GM19238 (cell line): ENCODE data around the gene FITM1.

Experiments
- DNase-seq: peaks from one replicate; pipeline ENCODE4 v3.0.0; 2011; ENCODE audit warnings: low spot score; ENCODE audit not compliant: insufficient read length

FITM1 gene

DNA sequence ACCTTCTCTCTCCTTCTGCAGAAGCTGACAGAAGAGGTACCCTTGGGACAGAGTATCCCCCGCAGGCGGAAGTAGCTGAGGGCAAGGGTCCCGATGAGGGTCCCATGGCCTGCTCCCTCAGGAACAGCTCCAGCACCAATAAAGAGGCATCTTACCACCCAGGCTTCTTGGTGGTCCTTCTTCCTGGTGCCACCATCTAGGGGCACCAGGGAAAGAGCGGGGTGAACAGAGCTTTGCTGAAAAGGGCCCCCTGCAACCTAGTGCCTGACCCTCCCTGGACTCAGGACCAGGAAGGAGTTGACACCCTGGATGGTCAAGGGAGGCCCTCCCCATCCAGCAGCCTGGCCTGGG is 30.0 kb downstream of the FITM1 start:
- no peak for DNase-seq

DNA sequence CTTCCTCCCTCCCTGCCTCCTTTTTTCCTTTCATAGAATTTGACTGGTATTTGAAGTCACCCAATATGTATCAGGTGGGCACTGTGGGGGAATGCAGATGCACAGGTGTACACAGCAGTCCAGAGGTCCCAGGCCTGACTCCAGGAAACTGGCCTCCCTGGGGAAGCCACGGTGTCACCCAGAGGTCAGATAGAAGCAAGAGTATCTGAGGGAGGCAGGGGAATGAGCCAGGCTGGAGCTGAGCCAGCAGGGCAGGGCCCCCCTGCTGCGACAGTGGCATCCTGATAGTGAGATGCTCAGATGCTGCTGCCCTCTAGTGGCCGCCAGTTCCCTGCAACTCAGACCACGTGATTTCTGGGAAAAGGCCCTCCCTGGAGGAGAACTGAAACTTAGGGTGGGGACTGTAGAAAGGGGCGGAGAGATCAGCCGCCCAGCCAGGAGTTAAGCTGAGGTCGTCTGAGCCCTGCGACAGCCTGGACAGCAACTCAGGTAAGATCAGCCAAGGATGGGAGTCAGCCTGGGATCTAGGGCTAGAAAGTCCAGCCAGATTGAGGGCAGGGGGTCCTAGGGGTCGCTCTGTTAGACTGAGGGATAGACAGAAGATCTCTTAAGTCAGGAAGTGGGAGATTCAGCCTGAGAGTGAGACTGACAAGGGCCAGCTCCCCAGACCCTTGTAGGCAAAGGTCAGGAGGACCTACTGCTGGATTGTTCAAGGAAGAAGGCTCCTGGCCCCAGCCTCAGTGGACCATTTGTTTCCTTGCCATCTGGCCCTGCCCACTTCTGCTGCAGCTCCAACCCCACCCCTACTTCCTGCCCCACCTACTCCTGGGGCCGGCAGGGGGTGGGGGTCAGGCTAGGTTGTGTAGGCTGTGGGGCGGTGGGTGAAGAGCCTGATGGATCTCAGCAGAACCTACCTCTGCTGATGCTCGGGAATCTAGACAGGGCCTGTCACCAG is 30.7 kb downstream of the FITM1 start, which contains the start of gene IRF9:
Gene IRF9 (plus strand): TSS at position 416 of the 955 bp plus-strand sequence. CDS start 880 bp downstream, outside the sequence.
- DNase-seq: peak; percentile 93

DNA sequence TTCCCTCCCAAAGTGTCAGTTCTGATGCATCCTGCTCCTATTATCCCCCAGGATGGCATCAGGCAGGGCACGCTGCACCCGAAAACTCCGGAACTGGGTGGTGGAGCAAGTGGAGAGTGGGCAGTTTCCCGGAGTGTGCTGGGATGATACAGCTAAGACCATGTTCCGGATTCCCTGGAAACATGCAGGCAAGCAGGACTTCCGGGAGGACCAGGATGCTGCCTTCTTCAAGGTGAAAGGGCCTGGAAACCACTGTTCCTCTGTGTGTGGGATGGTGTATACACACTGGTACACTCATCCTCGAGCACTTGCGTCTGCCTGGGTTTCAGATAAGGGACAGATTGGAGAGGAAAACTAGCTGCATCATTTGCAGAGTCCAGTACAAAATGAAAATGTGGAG is 31.6 kb downstream of the FITM1 start:
- DNase-seq: no peak

DNA sequence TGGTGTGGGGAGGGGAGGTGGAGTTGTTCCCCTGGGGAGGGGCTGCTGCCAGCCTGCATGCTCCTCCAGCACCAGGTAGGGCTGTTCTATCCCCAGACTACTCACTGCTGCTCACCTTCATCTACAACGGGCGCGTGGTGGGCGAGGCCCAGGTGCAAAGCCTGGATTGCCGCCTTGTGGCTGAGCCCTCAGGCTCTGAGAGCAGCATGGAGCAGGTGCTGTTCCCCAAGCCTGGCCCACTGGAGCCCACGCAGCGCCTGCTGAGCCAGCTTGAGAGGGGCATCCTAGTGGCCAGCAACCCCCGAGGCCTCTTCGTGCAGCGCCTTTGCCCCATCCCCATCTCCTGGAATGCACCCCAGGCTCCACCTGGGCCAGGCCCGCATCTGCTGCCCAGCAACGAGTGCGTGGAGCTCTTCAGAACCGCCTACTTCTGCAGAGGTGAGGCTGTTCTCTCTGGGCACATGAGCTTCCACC is 34.1 kb downstream of the FITM1 start:
- DNase-seq: no peak

DNA sequence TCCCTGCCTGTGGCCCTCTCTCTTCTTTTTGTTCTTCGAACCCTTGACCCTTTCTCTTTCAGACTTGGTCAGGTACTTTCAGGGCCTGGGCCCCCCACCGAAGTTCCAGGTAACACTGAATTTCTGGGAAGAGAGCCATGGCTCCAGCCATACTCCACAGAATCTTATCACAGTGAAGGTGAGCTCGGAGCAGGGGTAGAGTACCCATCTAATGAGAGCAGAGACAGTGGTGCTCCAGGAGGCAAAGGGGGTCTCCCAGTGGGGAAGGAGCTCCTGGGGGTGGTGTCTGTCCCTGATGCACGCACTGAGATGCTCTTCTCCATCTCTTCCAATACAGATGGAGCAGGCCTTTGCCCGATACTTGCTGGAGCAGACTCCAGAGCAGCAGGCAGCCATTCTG is 35.3 kb downstream of the FITM1 start:
- no peak for DNase-seq

DNA sequence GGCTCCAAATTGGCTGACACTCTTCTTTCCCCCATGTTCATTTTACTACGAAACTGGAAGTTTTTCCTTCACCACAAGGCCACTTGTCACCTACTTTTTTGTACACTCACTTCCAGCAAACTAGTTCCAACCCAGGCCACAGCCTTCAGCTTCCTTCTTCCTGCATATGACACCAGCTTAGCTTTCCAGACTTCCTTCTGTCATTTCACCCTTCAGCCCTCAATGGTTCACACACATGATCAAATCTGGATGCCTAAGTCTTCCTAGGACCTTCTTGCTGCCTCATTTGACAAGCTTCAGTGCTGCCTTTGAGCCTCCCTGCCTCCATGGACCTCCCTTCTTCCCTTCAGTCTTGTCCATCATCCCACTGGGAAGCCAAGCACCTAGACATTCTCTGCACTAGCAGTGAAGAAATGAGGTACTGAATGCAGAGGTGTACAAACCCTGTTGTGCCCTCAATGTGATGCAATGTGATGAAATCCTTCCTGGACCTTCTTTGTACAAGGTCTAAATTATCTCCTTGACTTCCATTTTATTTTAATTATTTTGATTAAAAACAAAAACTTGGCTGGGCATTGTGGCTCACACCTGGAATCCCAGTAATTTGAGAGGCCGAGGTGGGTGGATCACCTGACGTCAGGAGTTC is 37.1 kb downstream of the FITM1 start:
- no peak for DNase-seq

DNA sequence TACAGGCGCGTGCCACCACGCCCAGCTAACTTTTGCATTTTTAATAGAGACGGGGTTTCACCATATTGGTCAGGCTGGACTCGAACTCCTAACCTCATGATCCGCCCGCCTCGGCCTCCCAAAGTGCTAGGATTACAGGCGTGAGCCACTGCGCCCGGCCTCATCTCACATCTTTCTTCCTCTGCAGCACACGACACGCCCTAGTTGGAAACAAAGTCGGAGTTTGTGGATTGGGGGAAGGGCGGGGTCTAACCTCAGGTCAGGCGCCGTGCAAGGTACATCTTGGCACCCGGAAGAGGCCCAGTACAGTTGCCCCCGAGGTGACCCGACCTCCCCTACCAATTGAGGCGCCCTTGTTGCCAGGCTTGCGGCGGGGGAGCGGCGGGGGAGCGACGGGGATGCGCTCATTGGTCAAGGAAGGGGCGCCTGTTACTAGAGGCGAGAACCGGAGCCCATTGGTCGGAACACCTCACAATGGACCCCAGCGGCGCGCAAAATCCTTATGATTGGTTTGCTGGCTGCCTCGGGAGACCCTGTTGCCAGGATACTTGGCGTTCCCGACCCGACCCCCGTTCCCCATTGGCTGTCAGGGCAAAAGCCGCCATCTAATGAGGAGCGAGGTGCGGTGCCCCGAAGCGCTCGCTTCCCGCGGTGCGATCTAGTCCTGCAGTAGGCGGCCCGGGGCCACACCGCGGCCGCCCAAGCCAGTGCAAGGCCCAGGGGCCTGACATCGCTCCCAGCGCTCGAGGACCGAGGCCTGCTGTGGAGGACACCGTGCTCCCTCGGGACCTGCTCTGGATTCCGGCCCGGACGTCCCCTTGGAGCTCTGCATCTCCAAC is 41.2 kb downstream of the FITM1 start, which contains the start of gene REC8:
Gene REC8 (plus strand): TSS at position 659 of the 839 bp plus-strand sequence. CDS start 473 bp downstream, outside the sequence.
- peak; percentile 93 for DNase-seq

DNA sequence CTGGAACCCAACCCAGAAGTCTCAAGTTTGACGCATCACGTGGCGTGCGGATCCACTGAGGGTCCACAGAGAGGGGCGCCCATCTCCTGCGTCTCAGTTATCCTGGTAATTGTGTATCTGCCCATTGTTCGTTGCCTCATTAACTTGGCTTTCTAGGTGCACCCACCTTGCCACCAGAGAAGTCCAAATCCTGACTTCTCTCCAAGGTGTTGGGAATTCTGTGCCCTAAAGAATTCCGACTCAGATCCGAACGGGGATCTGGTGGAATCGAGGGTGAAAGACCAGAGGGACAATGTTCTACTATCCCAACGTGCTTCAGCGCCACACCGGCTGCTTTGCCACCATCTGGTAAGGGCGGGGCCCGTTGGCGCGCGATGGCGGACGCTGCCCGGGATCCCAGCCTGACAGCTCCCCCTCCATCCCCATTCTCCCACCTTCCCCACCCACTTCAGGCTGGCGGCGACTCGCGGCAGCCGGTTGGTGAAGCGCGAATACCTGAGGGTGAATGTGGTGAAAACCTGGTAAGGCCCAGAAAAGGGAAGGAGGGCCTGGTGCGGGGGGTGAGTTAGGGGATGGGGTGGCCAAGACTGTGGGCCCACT is 41.9 kb downstream of the FITM1 start:
- no peak for DNase-seq

DNA sequence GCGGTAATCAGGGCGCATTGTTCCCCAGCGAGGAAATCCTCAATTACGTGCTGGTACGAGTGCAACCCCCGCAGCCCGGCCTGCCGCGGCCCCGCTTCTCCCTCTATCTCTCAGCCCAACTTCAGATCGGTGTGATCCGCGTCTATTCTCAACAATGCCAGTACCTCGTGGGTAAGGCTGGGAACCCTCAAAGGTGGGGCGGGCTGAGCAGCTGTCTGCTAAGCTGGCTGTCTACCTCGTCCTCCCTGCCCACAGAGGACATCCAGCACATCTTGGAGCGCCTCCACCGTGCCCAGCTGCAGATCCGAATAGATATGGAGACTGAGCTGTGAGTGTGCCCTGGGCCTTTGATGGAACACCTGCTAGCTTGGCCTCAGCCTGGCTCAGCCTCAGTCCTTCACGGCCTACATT is 42.4 kb downstream of the FITM1 start:
- DNase-seq: no peak

DNA sequence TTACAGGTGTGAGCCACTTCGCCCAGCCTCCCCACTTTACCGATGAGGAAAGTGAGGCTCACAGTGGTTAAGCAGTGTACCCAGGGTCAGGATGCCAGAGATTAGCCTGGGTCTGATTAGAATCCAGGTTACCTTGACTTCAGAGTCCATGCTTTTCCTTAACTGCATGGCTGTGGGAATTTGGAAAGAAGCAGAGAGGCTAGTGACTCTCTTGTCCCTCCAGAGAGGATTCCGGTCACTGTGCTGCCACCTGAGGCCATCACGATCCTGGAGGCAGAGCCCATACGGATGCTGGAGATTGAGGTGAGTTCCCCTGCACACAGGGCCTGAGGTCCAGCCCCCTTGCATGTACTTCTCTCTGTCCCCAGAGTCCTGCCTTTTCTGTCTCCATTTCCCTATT is 46.1 kb downstream of the FITM1 start:
- DNase-seq: no peak

DNA sequence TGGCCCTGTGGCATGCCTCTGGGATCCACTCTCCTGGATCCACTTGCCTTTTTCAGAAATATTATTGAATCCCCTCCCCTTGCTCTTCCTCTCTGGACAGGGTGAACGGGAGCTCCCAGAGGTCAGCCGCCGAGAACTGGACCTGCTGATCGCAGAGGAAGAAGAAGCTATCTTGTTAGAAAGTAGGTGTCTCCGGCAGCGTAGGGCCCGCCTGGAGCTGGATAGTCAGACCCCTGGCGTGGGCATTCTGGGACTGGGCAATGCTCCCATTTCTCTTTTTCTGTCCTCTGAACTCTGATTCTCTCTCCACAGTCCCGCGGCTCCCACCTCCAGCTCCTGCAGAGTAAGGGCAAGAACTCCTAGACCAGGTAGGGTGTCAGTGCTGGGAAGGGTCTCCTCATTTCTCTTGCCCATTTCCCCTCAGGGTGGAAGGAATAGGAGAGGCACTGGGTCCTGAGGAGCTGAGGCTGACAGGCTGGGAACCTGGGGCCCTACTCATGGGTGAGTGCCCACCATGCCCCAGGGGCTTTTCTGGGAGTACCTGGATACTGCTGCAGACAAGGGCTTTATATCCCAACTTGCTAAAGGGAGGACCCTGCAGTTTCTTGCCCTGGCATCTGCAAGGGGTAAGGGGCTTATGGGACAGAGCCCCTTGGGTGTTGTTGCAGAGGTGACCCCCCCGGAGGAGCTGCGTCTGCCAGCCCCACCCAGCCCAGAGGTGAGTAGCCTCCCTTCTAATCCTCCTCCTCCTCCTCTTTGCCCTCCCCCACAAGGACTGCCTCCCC is 46.8 kb downstream of the FITM1 start:
- no peak for DNase-seq

DNA sequence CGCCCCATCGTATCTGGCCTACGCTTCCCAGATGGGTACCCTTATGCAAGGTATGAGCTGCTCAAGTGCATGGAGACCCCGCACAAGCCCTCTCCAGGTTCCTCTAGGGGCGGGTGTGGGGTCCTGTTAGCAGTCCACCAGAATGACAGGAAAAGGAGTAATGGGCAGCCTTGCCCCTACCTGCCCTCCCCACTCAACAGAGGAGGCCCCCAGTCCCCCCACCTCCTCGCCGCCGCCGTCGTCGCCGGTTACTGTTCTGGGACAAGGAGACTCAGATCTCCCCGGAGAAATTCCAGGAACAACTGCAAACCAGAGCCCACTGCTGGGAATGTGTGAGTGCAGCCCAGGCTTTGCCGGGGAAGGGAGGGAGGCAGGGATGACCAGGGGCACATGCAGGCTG is 47.4 kb downstream of the FITM1 start:
- DNase-seq: no peak

DNA sequence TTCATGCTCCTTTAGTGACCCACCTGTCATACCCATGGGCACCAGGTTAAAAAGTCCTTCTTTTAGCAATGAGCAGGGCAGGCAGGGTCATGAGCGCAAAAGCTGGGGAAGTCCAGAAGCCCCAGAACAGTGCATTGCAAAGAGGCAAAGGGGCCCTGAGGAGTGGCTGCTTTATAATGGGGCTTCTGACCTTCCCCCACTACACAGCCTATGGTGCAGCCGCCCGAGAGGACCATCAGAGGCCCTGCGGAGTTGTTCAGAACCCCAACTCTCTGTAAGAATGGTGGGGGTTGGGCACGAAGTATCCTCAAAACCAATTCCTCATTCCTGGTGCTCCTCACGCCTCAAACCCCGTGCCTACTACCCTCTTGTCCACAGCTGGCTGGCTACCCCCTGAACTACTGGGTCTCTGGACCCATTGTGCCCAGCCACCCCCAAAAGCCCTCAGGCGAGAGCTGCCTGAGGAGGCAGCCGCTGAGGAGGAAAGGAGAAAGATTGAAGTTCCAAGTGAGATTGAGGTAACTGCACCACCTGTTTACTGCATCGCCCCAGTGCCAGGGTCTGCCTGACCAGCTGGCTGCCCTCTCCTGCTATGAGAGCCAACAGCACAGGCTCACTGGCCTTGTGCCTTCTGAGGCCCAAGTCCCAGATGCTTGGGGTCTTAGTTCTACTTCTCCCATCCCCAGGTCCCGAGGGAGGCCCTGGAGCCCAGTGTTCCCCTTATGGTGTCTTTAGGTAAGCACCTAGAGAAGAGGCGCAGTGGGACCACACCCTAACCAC is 48.1 kb downstream of the FITM1 start:
- DNase-seq: no peak

DNA sequence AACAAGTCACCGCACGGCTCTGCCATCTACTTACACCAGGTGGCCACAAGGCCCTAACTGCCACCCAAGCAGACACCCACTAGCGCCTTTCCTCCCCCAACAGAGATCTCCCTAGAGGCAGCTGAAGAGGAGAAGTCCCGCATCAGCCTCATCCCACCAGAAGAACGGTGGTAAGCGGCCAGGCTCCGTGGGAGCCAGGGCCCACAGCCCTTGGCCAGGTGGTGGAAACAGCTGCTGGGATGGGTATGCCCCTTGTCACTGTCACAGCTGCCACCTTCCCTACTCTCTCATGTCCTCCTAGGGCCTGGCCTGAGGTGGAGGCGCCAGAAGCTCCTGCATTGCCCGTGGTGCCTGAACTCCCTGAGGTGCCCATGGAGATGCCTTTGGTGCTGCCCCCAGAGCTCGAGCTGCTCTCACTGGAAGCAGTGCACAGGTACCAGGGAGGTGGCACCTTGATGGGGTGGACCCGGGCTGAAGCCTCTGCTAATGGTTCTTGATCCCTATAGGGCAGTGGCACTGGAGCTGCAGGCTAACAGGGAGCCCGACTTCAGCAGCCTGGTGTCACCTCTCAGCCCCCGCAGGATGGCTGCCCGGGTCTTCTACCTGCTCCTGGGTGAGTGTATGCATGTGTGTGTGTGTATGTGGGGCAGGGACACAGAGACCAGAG is 49.0 kb downstream of the FITM1 start:
- no peak for DNase-seq

DNA sequence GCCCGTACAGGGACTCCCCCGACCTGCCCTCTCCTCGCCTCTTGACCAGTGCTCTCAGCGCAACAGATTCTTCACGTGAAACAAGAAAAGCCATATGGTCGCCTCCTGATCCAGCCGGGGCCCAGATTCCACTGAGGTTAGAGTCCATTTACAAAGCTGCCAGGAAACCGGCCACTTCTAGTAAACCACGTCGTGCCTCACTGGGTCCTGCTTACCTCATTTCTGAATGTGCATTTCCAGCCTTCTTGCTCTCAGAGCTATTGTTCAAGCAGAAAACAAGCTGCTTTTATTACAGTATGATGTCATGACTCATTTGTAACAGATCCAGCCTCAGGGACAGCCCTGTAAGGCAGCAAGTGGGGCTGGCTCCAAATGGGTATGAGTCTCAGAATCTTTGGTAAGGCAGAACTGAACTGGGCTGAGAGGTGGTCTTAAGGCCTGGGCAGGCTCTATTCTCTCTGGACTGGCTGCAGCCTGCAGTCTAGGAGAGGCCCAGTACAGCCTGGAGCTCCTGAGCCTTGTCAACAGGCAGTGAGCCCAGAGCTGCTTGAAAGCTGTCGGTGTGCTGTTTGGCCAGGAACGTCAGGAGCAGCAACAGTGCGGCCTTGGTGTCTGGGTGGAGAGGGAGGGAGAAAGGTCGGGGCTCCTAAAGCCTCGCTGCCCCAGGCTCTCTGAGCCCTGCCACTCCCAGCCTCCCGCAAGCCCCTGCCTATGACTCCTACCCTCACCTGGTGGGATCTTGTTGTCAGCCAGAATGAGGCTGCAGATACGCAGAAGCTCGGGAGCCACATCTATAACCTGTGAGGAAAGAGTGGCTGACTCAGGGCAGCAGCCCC is 49.7 kb downstream of the FITM1 start:
- DNase-seq: no peak

DNA sequence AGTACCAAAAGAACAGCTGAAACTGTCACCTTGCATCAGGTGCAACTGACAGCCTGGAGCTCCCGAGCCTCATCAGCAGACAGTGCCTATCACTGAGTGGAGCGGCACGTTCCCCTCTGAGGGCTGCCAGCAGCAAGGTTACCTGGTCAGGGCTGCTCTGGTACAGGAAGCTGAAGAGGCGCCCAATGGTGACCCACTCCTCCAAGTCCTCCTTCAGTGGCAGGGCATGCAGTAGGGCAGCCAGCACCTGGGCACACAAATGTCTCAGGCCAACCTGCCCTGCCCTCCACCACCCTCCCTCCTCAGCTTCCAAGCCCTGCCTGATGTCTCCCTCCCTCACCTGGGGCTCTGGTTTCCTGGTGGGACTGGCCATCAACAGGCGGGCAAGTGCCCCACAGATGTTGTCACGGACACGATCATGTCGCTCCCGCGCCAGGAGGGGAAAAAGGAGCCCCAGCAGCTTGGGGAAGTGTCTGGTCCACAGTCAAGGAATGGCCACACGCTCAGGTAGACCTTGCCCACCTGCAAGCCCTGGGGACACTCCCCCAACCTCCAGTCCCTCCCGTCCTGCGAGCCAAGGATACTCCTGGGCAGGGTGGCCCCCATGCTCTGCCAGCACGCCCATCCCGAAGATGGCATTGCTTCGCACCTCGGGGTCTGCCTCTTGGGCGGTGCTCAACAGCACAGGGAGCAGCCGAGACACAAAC is 51.1 kb downstream of the FITM1 start:
- no peak for DNase-seq
